GM12874 (cell line): ENCODE results near the gene PDGFC.

ENCODE experiments used
- TF ChIP-seq, protein P1 (sequence below): IDR thresholded peaks from 2 replicates; pipeline ENCODE4 v1.5.1; 2011; ENCODE audit warnings: low read depth, mild to moderate bottlenecking, control low read depth, low read length, moderate library complexity; ENCODE audit not compliant: insufficient read depth

The PDGFC gene

DNA sequence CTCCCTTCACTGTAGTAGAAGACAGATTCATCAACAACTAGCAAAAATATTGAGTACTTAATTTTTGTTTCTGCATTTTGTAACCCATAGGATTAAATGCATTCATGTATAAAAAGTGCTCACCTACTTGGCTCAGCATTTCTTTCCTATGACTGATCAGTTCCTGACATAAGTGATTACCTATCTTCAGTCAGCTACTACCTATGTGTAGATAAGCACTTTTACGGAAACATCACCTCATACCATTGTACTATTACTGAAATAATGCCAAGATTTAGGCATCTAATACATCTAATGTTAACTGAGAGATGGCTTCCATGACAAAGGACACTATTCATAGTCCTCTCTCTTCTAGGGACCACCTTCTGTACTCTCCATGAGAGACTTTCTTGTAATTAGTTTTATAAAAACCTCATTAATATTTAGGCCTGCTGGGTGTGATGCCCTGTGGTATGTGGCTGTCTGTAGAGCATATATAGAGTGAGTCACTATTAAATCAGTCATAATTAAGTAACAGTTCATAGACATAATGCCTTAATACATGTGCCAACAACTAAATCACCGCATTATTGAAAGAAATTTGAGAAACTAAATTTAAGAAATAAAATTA, 147.0 kb downstream of the PDGFC start:
- TF ChIP-seq, protein P1, sequence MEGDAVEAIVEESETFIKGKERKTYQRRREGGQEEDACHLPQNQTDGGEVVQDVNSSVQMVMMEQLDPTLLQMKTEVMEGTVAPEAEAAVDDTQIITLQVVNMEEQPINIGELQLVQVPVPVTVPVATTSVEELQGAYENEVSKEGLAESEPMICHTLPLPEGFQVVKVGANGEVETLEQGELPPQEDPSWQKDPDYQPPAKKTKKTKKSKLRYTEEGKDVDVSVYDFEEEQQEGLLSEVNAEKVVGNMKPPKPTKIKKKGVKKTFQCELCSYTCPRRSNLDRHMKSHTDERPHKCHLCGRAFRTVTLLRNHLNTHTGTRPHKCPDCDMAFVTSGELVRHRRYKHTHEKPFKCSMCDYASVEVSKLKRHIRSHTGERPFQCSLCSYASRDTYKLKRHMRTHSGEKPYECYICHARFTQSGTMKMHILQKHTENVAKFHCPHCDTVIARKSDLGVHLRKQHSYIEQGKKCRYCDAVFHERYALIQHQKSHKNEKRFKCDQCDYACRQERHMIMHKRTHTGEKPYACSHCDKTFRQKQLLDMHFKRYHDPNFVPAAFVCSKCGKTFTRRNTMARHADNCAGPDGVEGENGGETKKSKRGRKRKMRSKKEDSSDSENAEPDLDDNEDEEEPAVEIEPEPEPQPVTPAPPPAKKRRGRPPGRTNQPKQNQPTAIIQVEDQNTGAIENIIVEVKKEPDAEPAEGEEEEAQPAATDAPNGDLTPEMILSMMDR, result no peak

DNA sequence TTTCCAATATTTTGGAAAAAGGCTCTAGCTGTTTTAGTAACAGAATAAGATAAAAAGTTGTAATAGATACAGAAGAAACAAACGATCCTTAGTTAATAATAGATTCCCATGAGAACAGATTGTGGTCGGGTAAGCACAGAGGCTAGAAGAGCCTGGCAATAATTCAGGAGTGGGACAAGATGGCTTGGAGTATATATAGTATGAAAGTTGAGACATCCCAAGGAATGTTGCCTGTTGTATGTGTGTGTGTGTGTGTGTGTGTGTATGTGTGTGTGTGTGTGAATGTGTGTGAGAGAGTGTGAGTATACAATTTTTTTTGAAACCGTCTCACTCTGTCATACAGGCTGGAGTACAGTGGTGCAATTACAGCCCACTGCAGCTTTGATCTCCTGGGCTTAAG, 150.7 kb downstream of the PDGFC start:
- TF ChIP-seq, protein P1, result no peak

DNA sequence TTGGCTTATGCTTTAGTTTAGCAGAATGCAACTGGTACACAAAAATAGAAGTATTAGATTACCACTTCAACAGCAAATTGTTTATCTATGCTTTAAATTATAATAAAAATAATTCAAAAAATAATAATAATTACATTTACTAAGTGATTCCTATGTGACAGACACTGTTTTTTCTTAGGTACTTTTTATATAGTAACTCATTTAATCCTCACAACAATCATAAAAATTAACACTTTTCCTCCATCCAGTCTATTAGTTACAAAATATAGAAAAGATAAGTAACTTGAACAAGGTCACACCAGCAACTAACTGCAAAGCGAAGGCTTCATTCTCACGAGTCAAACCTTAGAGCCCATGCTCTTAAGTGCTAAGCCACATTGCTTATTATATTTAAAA, 155.2 kb downstream of the PDGFC start:
- TF ChIP-seq, protein P1, result no peak

DNA sequence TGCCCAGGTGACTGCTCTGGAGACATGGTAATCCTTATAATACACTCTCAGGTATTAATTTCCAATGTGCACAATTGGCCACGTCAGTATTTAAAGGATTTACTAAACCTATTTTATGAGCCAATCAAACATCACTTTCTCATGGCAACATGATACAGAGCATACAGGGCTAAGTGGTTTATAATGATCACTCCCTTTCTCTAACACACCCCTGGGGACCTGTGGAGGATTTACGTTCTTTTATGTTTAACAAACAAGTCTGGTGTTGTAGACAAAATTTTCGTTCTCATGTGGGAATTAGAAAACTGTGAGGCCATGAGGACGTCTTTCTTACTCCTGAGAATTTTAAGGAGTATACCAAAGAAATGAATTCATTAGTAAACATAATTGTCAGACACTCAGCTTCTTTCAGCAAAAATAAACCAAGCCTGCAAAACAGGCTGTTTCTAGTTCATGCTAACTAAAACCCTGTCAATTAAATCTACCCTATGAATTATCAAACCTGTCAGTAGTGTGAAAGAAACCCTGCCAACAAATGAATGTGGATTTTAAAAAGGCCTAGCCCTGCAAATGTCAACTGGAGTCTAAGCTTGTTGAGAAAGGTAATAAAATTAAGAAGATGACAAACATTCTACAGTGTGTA, 155.8 kb downstream of the PDGFC start:
- TF ChIP-seq, protein P1, result no peak

DNA sequence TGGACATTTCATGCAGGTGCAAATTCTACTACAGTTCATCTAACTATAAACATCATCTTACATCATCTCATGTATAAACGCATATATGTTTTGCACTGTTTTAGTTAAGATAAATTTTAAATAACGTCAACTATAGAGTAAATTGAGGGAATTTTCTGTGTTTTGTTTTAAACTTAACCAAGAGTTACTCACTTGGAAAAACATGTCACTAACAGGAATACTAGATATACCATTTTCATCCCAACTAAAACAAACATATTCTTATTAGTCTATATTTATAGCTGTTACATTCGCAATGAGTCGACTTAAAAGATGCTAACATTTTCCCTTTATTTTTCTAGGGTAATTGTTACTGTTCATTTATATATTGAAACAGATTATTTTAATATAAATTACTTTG, 159.6 kb downstream of the PDGFC start:
- TF ChIP-seq, protein P1, result no peak

DNA sequence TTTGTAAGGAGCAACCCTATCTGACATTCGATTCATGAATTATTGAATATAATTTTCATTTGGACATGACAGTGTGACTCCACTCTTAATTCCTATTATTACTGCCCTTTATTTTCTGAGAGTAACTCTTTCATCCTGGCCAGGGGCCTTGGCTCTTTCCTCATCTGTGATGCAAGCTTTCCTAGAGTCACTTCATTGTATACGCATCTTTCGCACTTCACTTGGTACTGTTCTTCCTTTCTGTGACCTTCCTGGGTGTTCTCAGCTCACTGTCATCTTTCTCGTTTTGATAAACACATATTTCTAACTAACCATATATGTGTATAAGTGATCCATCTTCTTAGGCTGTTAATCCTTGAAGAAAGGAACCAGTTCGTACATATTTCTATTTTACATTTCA, 160.3 kb downstream of the PDGFC start:
- TF ChIP-seq, protein P1, result no peak

DNA sequence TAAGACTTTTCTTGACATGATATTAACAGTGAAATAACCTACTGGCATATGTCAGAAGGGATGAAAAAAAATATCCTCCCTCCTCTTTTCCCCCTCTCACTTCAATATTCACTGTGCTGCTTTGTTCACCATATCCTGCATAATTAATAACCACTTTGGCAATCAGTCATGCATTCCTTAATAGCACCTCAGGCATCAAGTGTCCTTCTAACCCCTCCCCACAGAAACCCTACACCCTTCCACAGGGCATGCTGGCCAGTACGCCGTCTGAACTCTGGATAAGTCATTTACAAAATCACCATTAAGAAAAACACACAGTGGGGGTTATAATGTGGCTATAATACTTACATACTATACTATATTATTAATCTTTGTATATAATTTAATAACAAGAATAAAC, 165.9 kb downstream of the PDGFC start:
- TF ChIP-seq, protein P1, result no peak

DNA sequence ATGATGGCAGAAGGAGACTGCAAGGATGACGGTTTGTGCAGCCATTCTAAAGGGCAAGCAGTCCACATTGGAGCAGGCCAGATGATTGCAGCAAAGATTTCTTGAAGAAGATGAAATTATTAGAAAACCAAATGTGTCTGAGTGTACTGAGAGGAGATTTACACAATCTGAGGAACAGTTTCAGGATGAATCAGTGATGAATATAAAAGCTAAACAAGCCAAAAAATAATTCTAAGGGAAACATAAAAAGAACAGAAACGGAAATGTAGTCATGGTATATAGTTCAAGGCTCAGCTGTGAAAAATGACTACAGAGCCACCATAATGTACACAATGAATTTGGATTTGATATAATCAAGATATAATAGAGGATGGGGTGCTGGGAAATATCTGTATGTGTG, 168.5 kb downstream of the PDGFC start:
- TF ChIP-seq, protein P1, result no peak
